GM19023 (cell line): ENCODE results near the gene CILP.

Source experiments
- ATAC-seq: cut with Tn5 transposase; IDR thresholded peaks from one replicate; pipeline ENCODE4 v1.9.1; 2021; ENCODE audit warnings: mild to moderate bottlenecking, moderate library complexity; ENCODE audit not compliant: unreplicated experiment

The CILP gene

GRCh38 chr15:65163041-65163440 lies 48.2 kb downstream of the CILP start:
- no peak for ATAC-seq

- ATAC-seq: no peak
These were observed 54.6 kb downstream of the CILP start for GRCh38 chr15:65156692-65157091.

DNA sequence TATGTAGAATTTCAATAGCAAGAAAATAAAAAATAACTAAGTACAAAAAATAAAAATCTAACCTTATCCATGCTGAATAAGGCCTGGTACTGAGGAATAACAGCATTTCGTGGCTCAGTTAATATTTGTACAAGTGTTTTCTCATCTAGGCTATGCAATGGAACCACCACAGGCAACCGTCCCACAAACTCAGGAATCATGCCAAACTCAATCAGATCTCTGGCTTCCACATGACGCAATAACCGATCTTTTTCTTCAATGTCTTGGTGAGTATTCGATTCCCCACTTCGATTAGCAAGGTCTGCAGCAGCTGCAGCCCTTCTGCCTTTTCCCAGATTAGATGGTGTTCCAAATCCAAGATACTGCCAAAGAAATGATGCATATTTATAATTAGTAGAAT lies 56.6 kb downstream of the CILP start:
- no peak for ATAC-seq

DNA sequence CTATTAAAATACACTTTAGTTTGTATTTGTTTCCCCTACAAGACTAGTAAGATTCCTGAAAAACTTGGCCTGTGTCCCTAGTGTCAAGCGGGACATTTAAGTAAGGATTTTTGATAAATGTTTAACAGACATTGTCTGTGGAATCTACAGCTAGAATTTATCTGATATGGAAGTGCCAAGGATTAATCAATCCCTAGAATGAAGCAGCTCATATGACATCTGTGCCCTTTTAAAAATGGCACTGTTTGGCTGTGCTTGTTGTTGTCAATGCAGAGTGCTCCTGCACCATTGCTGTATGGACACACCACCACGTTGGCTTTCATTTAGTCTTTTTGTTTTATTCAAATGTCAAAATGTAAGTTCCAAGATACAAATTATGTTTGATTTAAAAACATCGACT lies 63.4 kb downstream of the CILP start:
- no peak for ATAC-seq

DNA sequence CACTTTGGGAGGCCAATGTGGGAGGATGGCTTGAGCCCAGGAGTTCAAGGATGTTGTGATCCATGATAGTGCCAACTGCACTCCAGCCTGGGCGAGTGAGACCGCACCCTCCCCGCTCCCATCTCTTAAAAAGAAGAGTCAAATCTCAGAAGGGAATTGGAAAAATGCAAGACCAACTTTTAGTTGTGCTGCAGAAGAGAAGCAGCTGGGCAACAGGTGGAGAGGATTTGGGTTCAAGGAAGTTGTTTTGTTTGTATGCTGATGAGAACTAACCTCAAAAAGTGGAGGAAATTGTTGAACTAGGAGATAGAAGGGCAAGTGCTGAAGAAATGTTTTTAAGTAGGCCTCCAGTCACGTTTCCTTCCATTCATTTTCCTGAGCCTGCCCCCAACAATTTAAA lies 64.8 kb downstream of the CILP start:
- no peak for ATAC-seq
